Trophoblast cell (in vitro differentiated cells and primary cell): ENCODE measurements around the gene GCSAM.
A peak's percentile ranks its signal among the peaks of the same experiment; 100 is the strongest.

Experiments used
- DNase-seq, 2 donors: peaks; one replicate each; pipeline ENCODE4 v3.0.0-alpha.2; 2016
- H2AFZ ChIP-seq: 2 replicates; pipeline ENCODE4 v1.6.1; 2013; ENCODE audit warnings: low read length, moderate library complexity, mild to moderate bottlenecking; ENCODE audit not compliant: insufficient read depth, poor library complexity
- H2AK5ac ChIP-seq: 2 replicates; pipeline ENCODE4 v1.6.1; 2013; ENCODE audit warnings: mild to moderate bottlenecking, low read length
- H2BK120ac ChIP-seq: 2 replicates; pipeline ENCODE4 v1.6.1; 2013; ENCODE audit warnings: low read length, mild to moderate bottlenecking, moderate library complexity; ENCODE audit not compliant: insufficient read depth, poor library complexity
- H2BK12ac ChIP-seq: 2 replicates; pipeline ENCODE4 v1.6.1; 2013; ENCODE audit warnings: mild to moderate bottlenecking, low read length, moderate library complexity
- H2BK5ac ChIP-seq: 2 replicates; pipeline ENCODE4 v1.6.1; 2013; ENCODE audit warnings: low read length, low read depth, moderate library complexity, mild to moderate bottlenecking; ENCODE audit not compliant: poor library complexity
- H3K14ac ChIP-seq: 2 replicates; pipeline ENCODE4 v1.6.1; 2013; ENCODE audit warnings: mild to moderate bottlenecking, low read length
- H3K18ac ChIP-seq: 2 replicates; pipeline ENCODE4 v1.6.1; 2013; ENCODE audit warnings: mild to moderate bottlenecking, low read length
- H3K23ac ChIP-seq: 2 replicates; pipeline ENCODE4 v1.6.1; 2013; ENCODE audit warnings: low read length
- H3K27ac ChIP-seq: 2 replicates; pipeline ENCODE4 v1.5.1; 2013; ENCODE audit warnings: low read depth, mild to moderate bottlenecking, inconsistent platforms, low read length, moderate library complexity
- H3K27me3 ChIP-seq: 2 replicates; pipeline ENCODE4 v1.6.1; 2013; ENCODE audit warnings: inconsistent platforms, mild to moderate bottlenecking, low read length, moderate library complexity; ENCODE audit not compliant: insufficient read depth
- H3K36me3 ChIP-seq, 2 experiments: 1 replicate in 1 of 2; 2 replicates in 1 of 2; pipeline ENCODE4 v1.6.1; 2013; ENCODE audit warnings: low read length in 2 of 2, mild to moderate bottlenecking in 2 of 2, moderate library complexity in 1 of 2; ENCODE audit not compliant: insufficient read depth in 2 of 2, control insufficient read depth in 1 of 2
- H3K4ac ChIP-seq: 2 replicates; pipeline ENCODE4 v1.6.1; 2013; ENCODE audit warnings: low read depth, mild to moderate bottlenecking, low read length, moderate library complexity
- H3K4me1 ChIP-seq, 2 experiments: 1 replicate in 1 of 2; 2 replicates in 1 of 2; pipeline ENCODE4 v1.6.1; 2013; ENCODE audit warnings: low read length in 2 of 2, mild to moderate bottlenecking in 2 of 2, moderate library complexity in 1 of 2; ENCODE audit not compliant: insufficient read depth in 2 of 2, control insufficient read depth in 1 of 2
- H3K4me2 ChIP-seq: 2 replicates; pipeline ENCODE4 v1.6.1; 2013; ENCODE audit warnings: inconsistent platforms, mild to moderate bottlenecking, low read length, moderate library complexity
- H3K4me3 ChIP-seq: 2 replicates; pipeline ENCODE4 v1.5.1; 2013; ENCODE audit warnings: mild to moderate bottlenecking, low read depth, low read length, inconsistent platforms
- H3K79me1 ChIP-seq: one replicate; pipeline ENCODE4 v1.6.1; 2013; ENCODE audit warnings: low read length
- H3K79me2 ChIP-seq: 2 replicates; pipeline ENCODE4 v1.6.1; 2013; ENCODE audit warnings: low read length, mild to moderate bottlenecking; ENCODE audit not compliant: control insufficient read depth, insufficient read depth, poor library complexity
- H3K9ac ChIP-seq: 2 replicates; pipeline ENCODE4 v1.6.1; 2013; ENCODE audit warnings: mild to moderate bottlenecking, low read length
- H3K9me3 ChIP-seq: 2 replicates; pipeline ENCODE4 v1.6.1; 2013; ENCODE audit warnings: low read depth, mild to moderate bottlenecking, control low read depth, inconsistent platforms, low read length; ENCODE audit not compliant: insufficient read depth
- H4K12ac ChIP-seq: 2 replicates; pipeline ENCODE4 v1.6.1; 2013; ENCODE audit warnings: low read depth, mild to moderate bottlenecking, low read length, moderate library complexity
- H4K8ac ChIP-seq: 2 replicates; pipeline ENCODE4 v1.6.1; 2013; ENCODE audit warnings: low read depth, mild to moderate bottlenecking, low read length, moderate library complexity
- H4K91ac ChIP-seq: one replicate; pipeline ENCODE4 v1.6.1; 2013; ENCODE audit warnings: low read depth, mild to moderate bottlenecking, low read length, moderate library complexity
- WGBS: extraction: QIAGEN DNeasy Blood & Tissue Kit; methylation state at CpG from one replicate; pipeline ENCODE4 v1.1.7; 2013; ENCODE audit warnings: missing lambda C conversion rate; ENCODE audit not compliant: insufficient read length, insufficient coverage; ENCODE audit errors: extremely low coverage; 5-methylcytosine and 5-hydroxymethylcytosine counted together

The GCSAM gene

DNA sequence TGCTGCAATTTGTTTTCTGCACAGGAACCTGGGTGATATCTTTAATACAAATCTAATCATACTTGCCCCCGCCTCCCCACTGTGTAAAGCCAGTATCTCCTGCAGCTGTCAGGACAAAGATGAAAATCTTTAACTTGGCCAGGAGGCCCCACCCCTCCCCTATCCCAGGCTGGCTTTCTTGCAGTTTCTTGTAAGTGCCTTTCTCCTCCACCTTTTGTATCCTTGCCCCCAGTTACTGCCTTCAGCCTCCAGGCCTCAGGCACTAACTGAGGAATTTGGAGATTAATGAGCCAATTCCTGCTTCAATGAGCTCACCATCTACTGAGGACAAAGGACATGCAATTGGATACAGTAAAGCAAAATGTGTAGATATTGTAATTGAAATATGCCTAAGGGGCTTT lies 6.5 kb downstream of the GCSAM start:
- Histone ChIP-seq H2BK5ac (no peak overlapping the region), H3K4me3 (no peak overlapping the region), H3K4ac (no peak overlapping the region), H4K8ac (no peak overlapping the region), H3K23ac (no peak overlapping the region), H2BK12ac (no peak overlapping the region), H3K9me3 (no peaks in the 10 kb centered on the region), H3K18ac (no peak overlapping the region), H3K36me3 (peaks cover 0 to 5% of the 10 kb centered on the region in 2 experiments), H3K4me2 (peak overlapping the region; percentile 36), H2AK5ac (no peak overlapping the region), H3K27ac (no peak overlapping the region), H2BK120ac (no peak overlapping the region), H3K9ac (no peak overlapping the region), H3K79me2 (no peaks in the 10 kb centered on the region), H2AFZ (no peak overlapping the region), H4K91ac (no peak overlapping the region), H3K79me1 (peaks cover 9% of the 10 kb centered on the region), H3K4me1 (peaks cover 7 to 15% of the 10 kb centered on the region in 2 experiments), H3K14ac (no peak overlapping the region), H4K12ac (no peak overlapping the region), H3K27me3 (no peaks in the 10 kb centered on the region)
- peak; percentile 87 to 90 for DNase-seq
- whole genome bisulfite sequencing: no CpG with 5 or more reads among the region's 1 CpG

GRCh38 chr3:112124907-112125607 lies 8.0 kb downstream of the GCSAM start:
- WGBS: no CpG with 5 or more reads among the region's 5 CpGs
- peaks cover 0 to 6% of the 10 kb centered on the region in 2 experiments for H3K36me3 ChIP-seq

GRCh38 chr3:112123548-112123947 lies 9.5 kb downstream of the GCSAM start:
- peaks cover 7 to 9% of the 10 kb centered on the region in 2 experiments for H3K4me1 ChIP-seq
- no peak overlapping the region for H3K4me3 ChIP-seq
- no peak overlapping the region for H3K23ac ChIP-seq
- H3K4ac ChIP-seq: no peak overlapping the region
- no peaks in the 10 kb centered on the region for H3K79me2 ChIP-seq
- H2BK12ac ChIP-seq: no peak overlapping the region
- H4K12ac ChIP-seq: no peak overlapping the region
- H4K91ac ChIP-seq: no peak overlapping the region
- no peak overlapping the region for H3K4me2 ChIP-seq
- peaks cover 2 to 6% of the 10 kb centered on the region in 2 experiments for H3K36me3 ChIP-seq
- no peak overlapping the region for H3K9ac ChIP-seq
- no peak overlapping the region for H4K8ac ChIP-seq
- H2AK5ac ChIP-seq: no peak overlapping the region
- no peaks in the 10 kb centered on the region for H3K9me3 ChIP-seq
- DNase-seq: no peak
- no peaks in the 10 kb centered on the region for H3K27me3 ChIP-seq
- H2BK5ac ChIP-seq: no peak overlapping the region
- peaks cover 9% of the 10 kb centered on the region for H3K79me1 ChIP-seq
- no peak overlapping the region for H3K27ac ChIP-seq
- no peak overlapping the region for H3K18ac ChIP-seq
- no peak overlapping the region for H2AFZ ChIP-seq
- WGBS: no CpG with 5 or more reads among the region's 2 CpGs
- no peak overlapping the region for H3K14ac ChIP-seq
- H2BK120ac ChIP-seq: no peak overlapping the region

More at GRCh38 chr3:112124907-112125607, 8.0 kb downstream of the GCSAM start:
- H3K23ac ChIP-seq: no peak overlapping the region
- H2BK5ac ChIP-seq: no peak overlapping the region
- H4K12ac ChIP-seq: no peak overlapping the region
- H2AK5ac ChIP-seq: no peak overlapping the region
- peaks cover 9% of the 10 kb centered on the region for H3K79me1 ChIP-seq
- H3K4me3 ChIP-seq: no peak overlapping the region
- no peak overlapping the region for H2BK120ac ChIP-seq
- no peak overlapping the region for H3K14ac ChIP-seq
- H3K4ac ChIP-seq: no peak overlapping the region
- no peak for DNase-seq
- no peaks in the 10 kb centered on the region for H3K79me2 ChIP-seq
- H2BK12ac ChIP-seq: no peak overlapping the region
- no peak overlapping the region for H4K91ac ChIP-seq
- H2AFZ ChIP-seq: no peak overlapping the region
- H3K9ac ChIP-seq: no peak overlapping the region
- H3K27ac ChIP-seq: no peak overlapping the region
- H3K27me3 ChIP-seq: no peaks in the 10 kb centered on the region
- H3K4me1 ChIP-seq: peaks cover 7 to 12% of the 10 kb centered on the region in 2 experiments
- no peak overlapping the region for H4K8ac ChIP-seq
- no peaks in the 10 kb centered on the region for H3K9me3 ChIP-seq
- no peak overlapping the region for H3K18ac ChIP-seq
- no peak overlapping the region for H3K4me2 ChIP-seq

GRCh38 chr3:112122870-112123269 lies 10.2 kb downstream of the GCSAM start:
- H4K91ac ChIP-seq: no peak overlapping the region
- no peak overlapping the region for H2AK5ac ChIP-seq
- no peaks in the 10 kb centered on the region for H3K9me3 ChIP-seq
- H3K9ac ChIP-seq: no peak overlapping the region
- no peaks in the 10 kb centered on the region for H3K79me2 ChIP-seq
- peaks cover 7 to 9% of the 10 kb centered on the region in 2 experiments for H3K4me1 ChIP-seq
- H3K27me3 ChIP-seq: no peaks in the 10 kb centered on the region
- no peak overlapping the region for H4K8ac ChIP-seq
- H2AFZ ChIP-seq: no peak overlapping the region
- no peak overlapping the region for H3K14ac ChIP-seq
- no peak overlapping the region for H3K27ac ChIP-seq
- H2BK5ac ChIP-seq: no peak overlapping the region
- H3K79me1 ChIP-seq: peaks cover 9% of the 10 kb centered on the region
- H4K12ac ChIP-seq: no peak overlapping the region
- no peak for DNase-seq
- no peak overlapping the region for H3K4ac ChIP-seq
- H3K36me3 ChIP-seq: peaks cover 3 to 6% of the 10 kb centered on the region in 2 experiments
- no peak overlapping the region for H3K23ac ChIP-seq
- H3K18ac ChIP-seq: no peak overlapping the region
- no peak overlapping the region for H3K4me2 ChIP-seq
- no peak overlapping the region for H3K4me3 ChIP-seq
- H2BK12ac ChIP-seq: no peak overlapping the region
- H2BK120ac ChIP-seq: no peak overlapping the region
